ENCODE data around the gene MPND. TPM values are rescaled to one million over a fixed set of nuclear protein-coding genes. Genes with fewer than 3 reads are reported as not detected.

Gene MPND
- total and polyA plus RNA-seq, 10 of the 15 experiments (the other 5 are each of a cell fraction or from before 2014, with no cell fraction given): 0.79 to 18.3 (median 6.0) TPM

GRCh38 chr19:4334929-4335570 is 8.3 kb upstream of the MPND start (continued):
- no peak for TF ChIP-seq BCL3 (IDR thresholded peaks at IDR 0.05; ENCODE audit: borderline replicate concordance, insufficient read depth, low read depth, low read length, poor library complexity, severe bottlenecking)

- WGBS (ENCODE audit: insufficient coverage, insufficient replicate concordance, low lambda C conversion rate, missing lambda C conversion rate): 32% methylated on average over 14 of the region's 14 CpGs
- peak overlapping the region; percentile 81 for H3K27ac ChIP-seq (ENCODE audit: control insufficient read depth, insufficient read depth)
- H3K36me3 ChIP-seq (ENCODE audit: control insufficient read depth in 2 of 2, insufficient read depth in 2 of 2, low read length in 1 of 2): no peaks in the 10 kb centered on the region
- H3K4me1 ChIP-seq (ENCODE audit: control insufficient read depth, insufficient read depth, low read length): peaks cover 7% of the 10 kb centered on the region
- intact Hi-C loops (cut with micrococcal nuclease; ENCODE audit: unreplicated experiment) (no loop called here), in situ Hi-C loops (cut with MboI) (no loop called here)
- RAD21 ChIA-PET (ENCODE audit: unreplicated experiment): no interaction called here
- POLR2A ChIA-PET: interaction anchor here (0.5 to 0.8 kb wide), 2 partner anchors 30 to 61 kb away, joined by 3 read pairs; no protein-coding TSS in a partner anchor
- BruUV-seq (replicated peaks): TSS peak; percentile 74
- no peaks in the 10 kb centered on the region for H3K27me3 ChIP-seq (replicated peaks in 1 of 2; ENCODE audit: control insufficient read depth in 2 of 2, insufficient read depth in 2 of 2, low read length in 1 of 2)
- CTCF ChIA-PET: interaction anchor here (1.0 to 2.4 kb wide), 3 partner anchors 14 to 71 kb away, joined by 3 to 10 read pairs (median 5); no protein-coding TSS in a partner anchor
- peak overlapping the region; percentile 72 for H3K9ac ChIP-seq (ENCODE audit: control insufficient read depth, insufficient read depth, low read length)
- DNase-seq (ENCODE audit: low read depth, low spot score): no peak
- ATAC-seq: no peak
- H3K4me2 ChIP-seq (ENCODE audit: control insufficient read depth, insufficient read depth): peak overlapping the region; percentile 87
- H3K4me3 ChIP-seq: peak overlapping the region; percentile 85
- TF ChIP-seq MLLT1 (IDR thresholded peaks at IDR 0.05) (peak; percentile 51; the same call in 1 of the 2 replicates), ASH2L (IDR thresholded peaks at IDR 0.05; ENCODE audit: borderline replicate concordance, low read depth) (no peak), IKZF2 (IDR thresholded peaks at IDR 0.05) (peak in 1 of 2 experiments; percentile 28; a peak in 1 of 4 replicates), TAF1 (IDR thresholded peaks at IDR 0.05; ENCODE audit: borderline replicate concordance, low read depth, low read length) (0 out of 2 replicates have a peak, but pooled peaks have one; percentile 30), RELB (IDR thresholded peaks at IDR 0.05; ENCODE audit: low read depth) (peak; percentile 27; the same call in 1 of the 2 replicates)
- no peaks in the 10 kb centered on the region for H4K20me1 ChIP-seq (ENCODE audit: control insufficient read depth, insufficient read depth)
- no peak for FAIRE-seq
- SMC1A ChIA-PET (ENCODE audit: uncharacterized antibody, unreplicated experiment): interaction anchor here (0.6 to 2.3 kb wide), 3 partner anchors 14 to 399 kb away, joined by 4 to 8 read pairs (median 4); partner anchors contain the start of gene CHAF1A
- no peaks in the 10 kb centered on the region for H3K79me2 ChIP-seq (ENCODE audit: control insufficient read depth, insufficient read depth, low read length)
- no peaks in the 10 kb centered on the region for H3K9me3 ChIP-seq (replicated peaks; ENCODE audit: control insufficient read depth, insufficient read depth, low read length)
- peak overlapping the region; percentile 83 for H2AFZ ChIP-seq (ENCODE audit: control insufficient read depth, low read depth, low read length)
Measured at GRCh38 chr19:4337906-4338440, 5.4 kb upstream of the MPND start.

All from GM12878 (cell line).